C4-2B (cell line): ENCODE results near the gene ZNF655.

Experiments used
- CTCF ChIP-seq: fragments of 450-650 bp; conservative IDR thresholded peaks from 2 replicates; pipeline ENCODE4 v1.5.1; 2017; ENCODE audit warnings: mild to moderate bottlenecking
- ZFX ChIP-seq: fragments of 450-650 bp; IDR thresholded peaks from 2 replicates; pipeline ENCODE4 v1.6.1; 2017

- TF ChIP-seq CTCF, result no peak
- TF ChIP-seq ZFX, result no peak
Observed at GRCh38 chr7:99607548-99607947, 49.1 kb downstream of the ZNF655 start.
